ENCODE results near the gene DBX1. TPM values are rescaled to one million over a fixed set of nuclear protein-coding genes. Genes with fewer than 3 reads are reported as not detected.

DBX1 gene, protein sequence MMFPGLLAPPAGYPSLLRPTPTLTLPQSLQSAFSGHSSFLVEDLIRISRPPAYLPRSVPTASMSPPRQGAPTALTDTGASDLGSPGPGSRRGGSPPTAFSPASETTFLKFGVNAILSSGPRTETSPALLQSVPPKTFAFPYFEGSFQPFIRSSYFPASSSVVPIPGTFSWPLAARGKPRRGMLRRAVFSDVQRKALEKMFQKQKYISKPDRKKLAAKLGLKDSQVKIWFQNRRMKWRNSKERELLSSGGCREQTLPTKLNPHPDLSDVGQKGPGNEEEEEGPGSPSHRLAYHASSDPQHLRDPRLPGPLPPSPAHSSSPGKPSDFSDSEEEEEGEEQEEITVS
- 0.29 TPM for total RNA-seq (ENCODE audit: unreplicated experiment)
- long read RNA-seq: 0 reads

DNA sequence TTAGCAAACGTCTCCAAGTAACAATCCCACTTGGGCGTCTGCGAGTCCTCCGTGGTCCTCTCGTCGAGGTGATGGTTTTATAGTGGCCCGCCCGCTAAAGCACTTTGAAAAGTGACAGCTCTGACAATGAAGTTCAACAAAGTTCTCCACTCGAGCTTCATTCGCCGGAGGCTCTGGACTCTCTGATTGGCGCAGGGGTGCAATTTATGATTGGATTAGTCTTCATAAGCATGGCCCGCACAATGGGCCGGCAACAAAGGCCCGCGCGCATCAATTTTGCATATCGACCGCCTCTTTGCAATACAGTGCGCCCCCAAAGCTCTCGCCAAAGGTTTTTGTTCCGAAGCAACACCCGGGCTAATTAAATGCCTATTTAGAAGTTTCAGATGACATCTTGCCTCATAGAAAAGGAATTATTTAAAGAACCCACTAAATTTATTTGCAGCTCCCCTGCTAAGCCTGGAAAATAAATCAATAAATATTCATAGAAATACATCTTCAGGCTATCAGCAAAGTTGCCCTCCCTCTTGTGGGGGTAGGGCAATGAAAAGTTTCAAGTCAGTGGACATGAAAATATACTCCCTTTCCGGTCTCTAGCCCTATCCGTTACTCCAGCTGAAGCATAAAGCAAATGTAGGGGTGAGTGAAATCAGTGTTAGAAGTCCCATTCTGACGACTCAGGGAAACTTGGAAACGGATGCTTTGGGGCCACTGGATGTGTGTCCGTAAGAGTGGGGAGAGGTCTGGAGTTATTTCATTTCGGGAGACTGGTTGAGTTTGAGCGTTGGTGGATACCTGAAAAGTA, at the start of gene DBX1:
DBX1 (minus strand) TSS at position 51 of the 805 bp plus-strand sequence. CDS start 151 bp downstream, outside the sequence.
- DNase-seq: no peak
- H3K4me1 Mint-ChIP-seq (ENCODE audit: low read depth, unreplicated experiment): peaks cover 35% of the 10 kb centered on the region
- peak within 1 kb of the TSS; percentile 78 for H3K4me3 Mint-ChIP-seq (ENCODE audit: unreplicated experiment)

DNA sequence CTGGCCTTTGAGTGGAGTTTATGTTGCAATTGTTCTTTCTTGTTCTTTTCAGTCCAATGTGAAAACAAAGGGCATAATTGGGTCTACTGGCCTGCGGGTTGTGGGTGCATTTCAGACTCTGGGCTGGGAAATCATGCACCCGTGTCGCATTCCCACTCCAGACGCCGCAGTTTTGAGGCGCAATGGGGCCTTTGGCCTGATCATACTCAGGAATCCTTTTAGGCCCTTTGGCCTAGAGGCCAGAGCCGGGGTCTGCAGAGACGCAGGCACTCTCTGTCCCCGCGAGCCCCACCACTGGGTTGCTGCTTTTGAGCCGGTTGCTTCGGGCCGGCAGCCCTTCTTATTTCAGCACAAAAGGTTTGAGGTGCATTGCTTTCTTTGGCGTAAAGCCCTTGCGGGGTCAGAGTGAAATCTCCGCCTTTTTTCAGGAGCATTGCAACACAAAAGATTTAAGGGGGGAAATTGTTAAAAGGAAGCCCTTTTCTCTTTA, 48.4 kb upstream of the DBX1 start:
- peaks cover 3% of the 10 kb centered on the region for H3K4me1 Mint-ChIP-seq (ENCODE audit: low read depth, unreplicated experiment)
- no peak for DNase-seq
- no peak overlapping the region for H3K4me3 Mint-ChIP-seq (ENCODE audit: unreplicated experiment)
- H3K36me3 Mint-ChIP-seq (ENCODE audit: unreplicated experiment): peaks cover 8% of the 10 kb centered on the region
- H3K27me3 Mint-ChIP-seq (ENCODE audit: unreplicated experiment): peaks cover 19% of the 10 kb centered on the region
- TF ChIP-seq, protein P1, sequence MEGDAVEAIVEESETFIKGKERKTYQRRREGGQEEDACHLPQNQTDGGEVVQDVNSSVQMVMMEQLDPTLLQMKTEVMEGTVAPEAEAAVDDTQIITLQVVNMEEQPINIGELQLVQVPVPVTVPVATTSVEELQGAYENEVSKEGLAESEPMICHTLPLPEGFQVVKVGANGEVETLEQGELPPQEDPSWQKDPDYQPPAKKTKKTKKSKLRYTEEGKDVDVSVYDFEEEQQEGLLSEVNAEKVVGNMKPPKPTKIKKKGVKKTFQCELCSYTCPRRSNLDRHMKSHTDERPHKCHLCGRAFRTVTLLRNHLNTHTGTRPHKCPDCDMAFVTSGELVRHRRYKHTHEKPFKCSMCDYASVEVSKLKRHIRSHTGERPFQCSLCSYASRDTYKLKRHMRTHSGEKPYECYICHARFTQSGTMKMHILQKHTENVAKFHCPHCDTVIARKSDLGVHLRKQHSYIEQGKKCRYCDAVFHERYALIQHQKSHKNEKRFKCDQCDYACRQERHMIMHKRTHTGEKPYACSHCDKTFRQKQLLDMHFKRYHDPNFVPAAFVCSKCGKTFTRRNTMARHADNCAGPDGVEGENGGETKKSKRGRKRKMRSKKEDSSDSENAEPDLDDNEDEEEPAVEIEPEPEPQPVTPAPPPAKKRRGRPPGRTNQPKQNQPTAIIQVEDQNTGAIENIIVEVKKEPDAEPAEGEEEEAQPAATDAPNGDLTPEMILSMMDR (IDR thresholded peaks at IDR 0.05; ENCODE audit: partially characterized antibody, unreplicated experiment): no peak
- H3K27ac Mint-ChIP-seq (ENCODE audit: unreplicated experiment): no peak overlapping the region
- peaks cover 7% of the 10 kb centered on the region for H3K9me3 Mint-ChIP-seq (ENCODE audit: unreplicated experiment)

More for the DNA sequence above, at the start of gene DBX1:
- Mint-ChIP-seq H3K27me3 (ENCODE audit: unreplicated experiment) (peaks cover 62% of the 10 kb centered on the region), H3K27ac (ENCODE audit: unreplicated experiment) (no peak within 1 kb of the TSS), H3K36me3 (ENCODE audit: unreplicated experiment) (no peaks in the 10 kb centered on the region), H3K9me3 (ENCODE audit: unreplicated experiment) (peaks cover 16% of the 10 kb centered on the region)
- TF ChIP-seq, protein P1 (IDR thresholded peaks at IDR 0.05; ENCODE audit: partially characterized antibody, unreplicated experiment): no peak

DNA sequence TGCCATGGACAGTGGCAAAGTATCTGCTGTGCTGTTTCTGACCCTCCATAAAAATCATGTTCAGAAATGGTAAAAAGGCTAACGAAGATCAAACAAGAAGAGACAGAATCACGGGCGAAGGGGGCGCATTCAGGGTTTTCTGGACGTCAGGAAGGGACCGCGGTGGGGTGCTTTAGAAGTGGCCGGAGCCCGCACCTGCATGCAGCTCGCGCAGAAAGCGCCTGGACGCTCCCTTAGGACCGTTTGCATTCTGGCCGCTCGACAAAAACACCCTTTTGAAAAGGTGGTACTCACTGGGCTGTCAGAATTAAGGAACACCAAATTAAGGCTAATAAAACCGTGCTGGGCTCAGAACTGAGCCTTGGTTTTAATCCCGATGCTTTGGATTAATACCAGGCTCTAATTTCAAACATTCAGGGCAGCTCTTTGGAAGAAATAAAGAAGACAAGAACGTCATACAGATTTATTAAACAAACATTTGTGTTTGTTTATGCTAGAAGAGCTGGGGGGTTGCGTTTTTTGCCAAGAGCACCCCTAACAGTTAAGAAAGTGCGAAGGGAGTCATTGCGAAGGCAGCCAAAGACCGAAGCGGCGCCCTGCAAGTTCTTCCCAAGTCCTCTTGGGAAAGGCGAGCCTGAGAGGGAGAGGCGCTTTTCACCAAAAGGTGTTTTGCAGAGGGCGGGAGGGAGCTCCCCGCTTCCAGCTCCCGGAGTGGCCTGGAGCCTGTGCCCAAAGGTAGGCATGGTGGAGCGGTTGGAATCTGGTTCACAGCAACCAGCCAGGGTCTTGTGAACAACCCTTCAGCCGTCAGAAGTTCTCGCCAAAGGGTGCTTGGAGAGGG, 47.7 kb upstream of the DBX1 start:
- peaks cover 19% of the 10 kb centered on the region for H3K27me3 Mint-ChIP-seq (ENCODE audit: unreplicated experiment)
- H3K9me3 Mint-ChIP-seq (ENCODE audit: unreplicated experiment): peaks cover 7% of the 10 kb centered on the region
- no peak overlapping the region for H3K27ac Mint-ChIP-seq (ENCODE audit: unreplicated experiment)
- peak overlapping the region; percentile 56 for H3K4me3 Mint-ChIP-seq (ENCODE audit: unreplicated experiment)
- TF ChIP-seq, protein P1 (IDR thresholded peaks at IDR 0.05; ENCODE audit: partially characterized antibody, unreplicated experiment): no peak
- DNase-seq: peak; percentile 17
- peaks cover 8% of the 10 kb centered on the region for H3K36me3 Mint-ChIP-seq (ENCODE audit: unreplicated experiment)
- peaks cover 3% of the 10 kb centered on the region for H3K4me1 Mint-ChIP-seq (ENCODE audit: low read depth, unreplicated experiment)

DNA sequence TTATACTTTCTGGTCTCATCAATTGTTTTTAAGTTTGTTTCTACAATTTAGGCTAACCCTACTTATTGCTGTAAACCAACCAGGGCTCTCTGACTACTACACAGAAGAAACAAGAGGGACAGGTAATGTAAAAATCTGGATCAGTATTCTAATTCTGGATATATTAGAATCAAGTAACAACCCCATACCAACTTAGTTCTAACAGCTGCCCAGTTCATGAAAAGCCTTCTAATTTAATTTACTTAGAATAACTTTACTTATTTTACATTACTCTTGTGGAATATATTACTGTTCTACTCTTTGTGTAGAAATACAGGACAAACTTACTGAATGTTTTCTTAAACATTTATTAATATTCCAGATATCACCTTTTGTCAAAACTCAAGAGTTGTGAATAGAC, 45.5 kb upstream of the DBX1 start:
- TF ChIP-seq, protein P1 (IDR thresholded peaks at IDR 0.05; ENCODE audit: partially characterized antibody, unreplicated experiment): no peak
- peaks cover 8% of the 10 kb centered on the region for H3K36me3 Mint-ChIP-seq (ENCODE audit: unreplicated experiment)
- peaks cover 5% of the 10 kb centered on the region for H3K9me3 Mint-ChIP-seq (ENCODE audit: unreplicated experiment)
- no peak overlapping the region for H3K27ac Mint-ChIP-seq (ENCODE audit: unreplicated experiment)
- no peak overlapping the region for H3K4me3 Mint-ChIP-seq (ENCODE audit: unreplicated experiment)
- H3K27me3 Mint-ChIP-seq (ENCODE audit: unreplicated experiment): peaks cover 21% of the 10 kb centered on the region
- DNase-seq: no peak
- peaks cover 3% of the 10 kb centered on the region for H3K4me1 Mint-ChIP-seq (ENCODE audit: low read depth, unreplicated experiment)

Measured in glutamatergic neuron (in vitro differentiated cells).